Activated CD4-positive, alpha-beta memory T cell treated with anti-CD3 and anti-CD28 coated beads, Interleukin-2, amount 10 ng/mL, durations not matched to agents 7 days and 5 days (primary cell): ENCODE data around the gene KCNMB3. TPM values are rescaled to one million over a fixed set of nuclear protein-coding genes. Genes with fewer than 3 reads are reported as not detected.
"Not testable (repeated sequence)": the region's sequence is repeated elsewhere in the genome, so short reads cannot be mapped to it uniquely, and the experiment has no call there.

Experiments
- CTCF ChIA-PET: fragments of 350-600 bp; sonication (Branson Sonifier 250); formaldehyde crosslinking; loops from one replicate; lab custom pipeline; 2021; ENCODE audit warnings: antibody characterized with exemption, inconsistent platforms; lab: Charles Lee
- POLR2A ChIA-PET: fragments of 350-600 bp; sonication (Branson Sonifier 250); formaldehyde crosslinking; loops from one replicate; lab custom pipeline; 2021; ENCODE audit warnings: antibody characterized with exemption; lab: Charles Lee
- DNase-seq: peaks from one replicate; pipeline ENCODE4 v3.0.0-alpha.2; 2020
- H3K27ac Mint-ChIP-seq: one replicate; pipeline ENCODE4 v1.8.0; 2021; ENCODE audit warnings: mild to moderate bottlenecking, mixed read lengths
- H3K27me3 Mint-ChIP-seq: one replicate; pipeline ENCODE4 v1.8.0; 2021; ENCODE audit warnings: mixed read lengths
- H3K36me3 Mint-ChIP-seq: one replicate; pipeline ENCODE4 v1.8.0; 2021; ENCODE audit warnings: low read depth, mixed read lengths
- H3K4me1 Mint-ChIP-seq: one replicate; pipeline ENCODE4 v1.8.0; 2021; ENCODE audit warnings: mixed read lengths
- H3K4me3 Mint-ChIP-seq: one replicate; pipeline ENCODE4 v1.8.0; 2021; ENCODE audit warnings: mild to moderate bottlenecking, mixed read lengths
- H3K9me3 Mint-ChIP-seq: one replicate; pipeline ENCODE4 v1.8.0; 2021; ENCODE audit warnings: mixed read lengths
- total RNA-seq, 2 experiments: library from RNA; stranded (reverse); gene quantifications; one replicate each; pipeline ENCODE4 v1.2.3, GENCODE V29; 2021

KCNMB3 gene
- total RNA-seq, 2 experiments from 2014 or later: 0.60 to 1.3 TPM

DNA sequence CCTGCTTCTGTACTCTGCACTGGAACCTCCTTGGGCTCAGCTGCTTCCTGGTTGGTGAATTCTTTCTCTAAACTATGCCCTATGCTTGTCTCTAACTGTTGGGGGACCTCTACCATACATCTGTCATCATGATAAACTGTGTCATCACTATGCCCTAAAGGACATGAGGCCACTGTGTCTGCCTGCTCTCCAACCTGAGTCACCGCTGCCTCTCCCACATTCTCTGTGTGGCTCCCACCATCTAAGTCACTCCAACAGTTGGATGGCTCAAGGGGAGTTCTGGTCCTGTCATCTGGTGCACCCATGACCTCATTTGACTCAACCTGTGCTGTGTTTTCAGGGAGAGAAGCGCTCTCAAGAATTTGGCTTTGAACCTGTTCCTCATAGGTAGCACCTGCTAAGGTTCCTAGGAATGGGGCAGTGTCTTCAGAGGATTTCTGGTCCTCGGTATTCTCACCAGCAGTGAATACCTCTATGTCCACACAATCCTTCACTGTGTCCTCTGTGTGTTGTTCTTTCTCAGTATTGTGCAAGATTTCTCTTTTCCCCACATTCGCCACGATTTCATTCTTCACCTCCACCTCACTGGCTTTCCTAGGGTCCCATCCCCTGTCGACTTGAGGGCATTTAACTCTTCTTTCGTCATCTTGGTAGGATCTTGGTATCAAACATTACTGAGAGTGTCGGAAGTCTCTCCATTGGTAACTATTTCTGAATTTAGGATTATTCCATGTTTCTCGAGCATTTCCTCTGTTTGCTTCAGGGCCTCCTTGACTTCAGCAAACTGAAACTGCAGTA, 9.2 kb upstream of the KCNMB3 start:
- DNase-seq, H3K9me3 Mint-ChIP-seq, H3K36me3 Mint-ChIP-seq, CTCF ChIA-PET, H3K27ac Mint-ChIP-seq: not testable (repeated sequence)
- POLR2A ChIA-PET: interaction anchor here (1.0 to 2.4 kb wide), 2 partner anchors 112 to 189 kb away, joined by 3 to 12 read pairs; partner anchors contain the start of genes PIK3CA and ZMAT3
- Mint-ChIP-seq H3K4me1 (peaks cover 24% of the 10 kb centered on the region), H3K4me3 (peak overlapping the region; percentile 49), H3K27me3 (peaks cover 13% of the 10 kb centered on the region)

DNA sequence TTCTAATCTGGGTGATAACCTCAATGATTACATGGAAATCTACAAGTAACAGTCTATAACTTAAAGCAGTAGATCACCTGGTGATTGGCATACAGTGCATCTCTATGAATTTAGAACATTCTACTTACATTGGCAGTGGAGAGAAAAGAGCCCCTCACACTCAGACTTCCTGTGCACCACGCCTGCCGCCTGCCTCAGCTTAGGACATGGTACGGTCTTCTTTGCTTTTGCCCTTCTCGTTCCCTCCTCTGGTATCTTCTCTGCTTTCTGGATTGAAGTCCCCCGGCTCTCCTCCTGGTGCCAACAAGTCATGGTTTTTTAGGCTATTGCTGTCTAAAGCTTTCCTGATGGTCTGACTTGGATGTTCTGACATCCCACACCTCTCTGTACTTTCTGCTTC, 7.9 kb upstream of the KCNMB3 start:
- no peaks in the 10 kb centered on the region for H3K36me3 Mint-ChIP-seq
- no peak overlapping the region for H3K27ac Mint-ChIP-seq
- peaks cover 24% of the 10 kb centered on the region for H3K4me1 Mint-ChIP-seq
- POLR2A ChIA-PET: no interaction called here
- CTCF ChIA-PET: no interaction called here
- H3K4me3 Mint-ChIP-seq: no peak overlapping the region
- no peaks in the 10 kb centered on the region for H3K9me3 Mint-ChIP-seq
- DNase-seq: no peak
- peaks cover 7% of the 10 kb centered on the region for H3K27me3 Mint-ChIP-seq

DNA sequence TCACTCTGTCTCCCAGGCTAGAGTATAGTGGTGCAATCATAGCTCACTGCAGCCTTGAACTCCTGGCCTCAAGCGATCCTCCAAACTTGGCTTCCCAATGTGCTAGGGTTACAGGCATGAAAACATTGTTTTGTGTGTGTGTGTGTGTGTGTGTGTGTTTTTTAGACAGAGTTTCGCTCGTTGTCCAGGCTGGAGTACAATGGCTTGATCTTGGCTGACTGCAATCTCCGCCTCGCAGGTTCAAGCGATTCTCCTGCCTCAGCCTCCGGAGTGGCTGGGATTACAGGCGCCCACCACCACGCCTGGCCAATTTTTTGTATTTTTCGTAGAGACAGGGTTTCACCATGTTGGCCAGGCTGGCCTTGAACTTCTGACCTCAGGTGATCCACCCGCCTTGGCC, 6.8 kb upstream of the KCNMB3 start:
- H3K4me3 Mint-ChIP-seq, CTCF ChIA-PET, H3K27ac Mint-ChIP-seq, POLR2A ChIA-PET, H3K36me3 Mint-ChIP-seq, H3K27me3 Mint-ChIP-seq, H3K9me3 Mint-ChIP-seq, DNase-seq: not testable (repeated sequence)
- peaks cover 24% of the 10 kb centered on the region for H3K4me1 Mint-ChIP-seq

DNA sequence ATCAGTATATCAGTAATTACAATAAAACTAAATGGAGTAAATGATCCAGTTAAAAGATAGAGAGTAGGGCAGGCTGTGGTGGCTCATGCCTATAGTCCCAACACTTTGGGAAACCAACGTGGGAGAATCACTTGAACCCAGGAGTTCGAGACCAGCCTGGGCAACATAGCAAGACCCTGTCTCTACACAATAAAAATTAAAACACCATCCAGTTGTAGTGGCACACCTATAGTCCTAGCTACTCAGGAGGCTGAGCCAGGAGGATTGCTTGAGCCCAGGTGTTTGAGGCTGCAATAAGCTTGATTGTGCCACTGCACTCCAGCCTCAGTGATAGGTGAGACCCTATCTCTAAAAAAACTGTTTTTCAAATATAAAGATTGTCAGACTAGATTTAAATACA, 5.9 kb upstream of the KCNMB3 start:
- peaks cover 21% of the 10 kb centered on the region for H3K4me1 Mint-ChIP-seq
- H3K9me3 Mint-ChIP-seq: no peaks in the 10 kb centered on the region
- peaks cover 7% of the 10 kb centered on the region for H3K27me3 Mint-ChIP-seq
- H3K4me3 Mint-ChIP-seq: no peak overlapping the region
- ChIA-PET POLR2A (no interaction called here), CTCF (no interaction called here)
- no peaks in the 10 kb centered on the region for H3K36me3 Mint-ChIP-seq
- no peak for DNase-seq
- H3K27ac Mint-ChIP-seq: no peak overlapping the region

DNA sequence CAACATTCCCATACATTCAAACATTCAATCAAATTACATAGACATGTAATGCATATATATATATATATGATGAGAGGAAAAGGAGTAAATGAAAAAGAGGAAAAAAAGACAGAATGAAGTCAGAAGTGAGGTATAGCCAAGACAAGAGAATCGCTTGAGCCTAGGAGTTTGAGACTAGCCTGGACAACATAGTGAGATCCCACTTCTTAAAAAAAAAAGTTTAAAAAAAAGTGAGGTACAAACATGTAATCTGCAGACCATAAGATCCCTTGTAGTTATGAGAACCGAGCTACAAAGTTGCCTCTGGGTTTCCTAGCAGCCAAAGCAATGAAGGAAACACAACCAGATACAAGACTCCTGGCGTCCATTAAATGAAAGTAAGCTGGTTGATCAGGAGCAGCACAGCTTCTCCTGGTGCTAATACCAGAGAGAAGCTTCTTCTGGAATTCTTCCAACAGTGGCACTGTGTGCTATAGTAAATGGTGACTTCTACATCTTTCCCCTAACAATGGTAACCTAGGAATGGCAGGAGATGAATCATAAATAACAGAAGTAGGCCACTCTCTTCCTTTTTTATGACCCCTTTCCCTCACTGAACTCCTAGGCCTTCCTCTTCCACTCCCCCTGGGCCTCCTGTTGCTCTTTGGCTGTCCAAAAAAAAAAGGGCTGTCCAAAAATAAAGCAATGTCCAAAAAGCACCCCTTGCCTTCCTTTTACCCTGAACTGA, 3.5 kb downstream of the KCNMB3 start:
- ChIA-PET CTCF (no interaction called here), POLR2A (no interaction called here)
- Mint-ChIP-seq H3K4me3 (no peak overlapping the region), H3K27ac (no peak overlapping the region), H3K36me3 (no peaks in the 10 kb centered on the region), H3K9me3 (no peaks in the 10 kb centered on the region), H3K27me3 (no peaks in the 10 kb centered on the region), H3K4me1 (no peaks in the 10 kb centered on the region)
- DNase-seq: no peak

DNA sequence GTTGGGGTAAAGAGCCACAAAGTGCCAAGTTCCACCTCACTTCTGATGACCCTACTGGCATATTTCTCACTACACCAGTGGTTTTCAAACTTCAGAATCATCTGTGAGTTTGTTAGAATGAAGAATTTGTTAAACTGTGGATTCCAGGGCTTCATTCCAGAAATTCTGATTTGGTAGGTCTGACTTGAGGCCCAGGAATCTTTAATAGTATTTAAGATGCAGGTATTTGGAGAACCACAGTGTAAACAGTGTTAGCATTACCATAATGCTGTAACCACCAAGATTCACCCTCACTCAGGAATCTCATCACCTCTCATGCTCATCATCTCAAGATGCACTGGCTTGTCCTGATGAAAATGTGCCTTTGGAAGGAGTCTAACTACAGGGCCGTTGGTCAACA, 6.0 kb downstream of the KCNMB3 start:
- Mint-ChIP-seq H3K27ac (no peak overlapping the region), H3K9me3 (no peaks in the 10 kb centered on the region), H3K4me1 (no peaks in the 10 kb centered on the region), H3K27me3 (no peaks in the 10 kb centered on the region), H3K4me3 (no peak overlapping the region), H3K36me3 (no peaks in the 10 kb centered on the region)
- CTCF ChIA-PET: no interaction called here
- no peak for DNase-seq
- POLR2A ChIA-PET: no interaction called here

DNA sequence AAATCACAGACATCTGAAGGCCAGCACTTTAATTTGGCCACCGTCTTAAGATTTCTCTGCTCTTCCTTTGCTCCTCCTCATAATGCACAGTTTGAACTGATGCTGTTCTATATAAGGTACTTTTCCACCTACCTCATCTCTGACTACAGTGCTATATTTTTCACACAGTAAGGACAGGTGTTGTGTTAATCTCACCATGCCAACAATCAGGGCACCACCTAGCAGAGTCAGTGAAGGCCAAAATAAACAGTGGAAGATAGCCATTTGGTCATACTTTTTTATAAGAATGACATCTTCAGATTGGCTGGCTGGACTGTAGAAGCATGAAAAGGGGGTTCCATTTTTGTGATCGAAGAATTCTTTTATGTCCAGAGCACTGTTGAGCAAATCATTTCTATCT, 8.1 kb downstream of the KCNMB3 start:
- CTCF ChIA-PET, H3K9me3 Mint-ChIP-seq, H3K4me3 Mint-ChIP-seq, DNase-seq, H3K4me1 Mint-ChIP-seq, H3K36me3 Mint-ChIP-seq, H3K27me3 Mint-ChIP-seq, H3K27ac Mint-ChIP-seq, POLR2A ChIA-PET: not testable (repeated sequence)

DNA sequence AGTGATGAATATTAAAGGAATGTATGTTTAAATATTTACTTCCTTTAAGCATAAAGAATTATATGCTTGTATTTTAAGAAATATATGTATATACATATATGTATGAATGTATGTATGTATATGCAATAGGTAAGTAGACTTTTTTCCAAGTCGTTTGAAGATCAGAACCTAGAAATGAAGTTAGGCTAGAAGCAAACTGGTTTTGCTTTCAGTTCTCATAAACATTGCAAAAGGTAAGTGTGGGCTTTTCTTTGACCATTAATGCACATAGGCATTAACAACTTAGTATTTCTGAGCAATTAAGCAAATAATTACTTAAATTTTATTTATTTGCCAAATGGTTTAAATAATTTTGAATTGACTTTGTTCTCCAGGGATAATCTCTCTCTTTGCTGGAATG, 10.6 kb downstream of the KCNMB3 start:
- H3K36me3 Mint-ChIP-seq, POLR2A ChIA-PET, DNase-seq: not testable (repeated sequence)

DNA sequence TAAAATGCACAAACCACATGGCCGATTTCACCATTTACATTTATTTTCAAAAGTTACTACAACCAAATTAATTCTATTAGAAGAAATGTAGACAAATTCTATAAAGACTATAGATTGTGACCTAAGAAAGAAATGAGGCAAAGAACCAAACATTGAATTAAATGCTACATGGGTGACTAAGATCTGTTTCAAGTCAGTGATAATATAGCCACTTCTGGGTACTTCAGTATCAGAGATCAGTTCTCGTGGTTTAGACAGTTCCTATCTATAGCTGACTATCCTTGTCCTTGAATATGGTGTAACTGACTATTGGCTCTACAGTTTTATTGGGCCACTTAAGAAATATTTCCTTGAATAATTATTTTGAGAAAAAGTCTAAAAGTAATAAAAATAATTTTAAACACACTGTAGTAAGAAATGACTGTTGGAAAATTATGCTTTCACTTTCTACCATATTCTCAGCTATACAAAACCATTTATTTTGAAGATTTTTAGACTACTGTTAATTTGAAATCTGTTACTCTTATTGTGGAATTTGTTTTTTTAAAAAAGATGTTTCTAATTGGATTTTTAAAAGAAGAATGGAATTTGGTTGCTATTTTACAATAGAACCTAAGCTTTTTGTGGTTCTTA, 14.1 kb downstream of the KCNMB3 start:
- no peaks in the 10 kb centered on the region for H3K9me3 Mint-ChIP-seq
- CTCF ChIA-PET: no interaction called here
- DNase-seq: no peak
- H3K36me3 Mint-ChIP-seq: peaks cover 15% of the 10 kb centered on the region
- H3K4me3 Mint-ChIP-seq: no peak overlapping the region
- H3K4me1 Mint-ChIP-seq: peaks cover 4% of the 10 kb centered on the region
- no peak overlapping the region for H3K27ac Mint-ChIP-seq
- no peaks in the 10 kb centered on the region for H3K27me3 Mint-ChIP-seq
- POLR2A ChIA-PET: no interaction called here

More for the DNA sequence above, 10.6 kb downstream of the KCNMB3 start:
- H3K9me3 Mint-ChIP-seq, CTCF ChIA-PET, H3K27me3 Mint-ChIP-seq, H3K4me1 Mint-ChIP-seq, H3K27ac Mint-ChIP-seq, H3K4me3 Mint-ChIP-seq: not testable (repeated sequence)

DNA sequence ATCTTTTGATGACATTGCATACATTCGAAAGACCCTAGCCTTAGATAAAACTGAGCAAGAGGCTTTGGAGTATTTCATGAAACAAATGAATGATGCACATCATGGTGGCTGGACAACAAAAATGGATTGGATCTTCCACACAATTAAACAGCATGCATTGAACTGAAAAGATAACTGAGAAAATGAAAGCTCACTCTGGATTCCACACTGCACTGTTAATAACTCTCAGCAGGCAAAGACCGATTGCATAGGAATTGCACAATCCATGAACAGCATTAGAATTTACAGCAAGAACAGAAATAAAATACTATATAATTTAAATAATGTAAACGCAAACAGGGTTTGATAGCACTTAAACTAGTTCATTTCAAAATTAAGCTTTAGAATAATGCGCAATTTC, 16.7 kb downstream of the KCNMB3 start:
- Mint-ChIP-seq H3K27ac (no peak overlapping the region), H3K36me3 (peaks cover 32% of the 10 kb centered on the region), H3K9me3 (no peaks in the 10 kb centered on the region), H3K27me3 (no peaks in the 10 kb centered on the region), H3K4me1 (peaks cover 4% of the 10 kb centered on the region), H3K4me3 (no peak overlapping the region)
- CTCF ChIA-PET: interaction anchor here (1.1 kb wide), 1 partner anchor 88 kb away, joined by 3 read pairs; no protein-coding TSS in a partner anchor
- no peak for DNase-seq
- POLR2A ChIA-PET: no interaction called here

DNA sequence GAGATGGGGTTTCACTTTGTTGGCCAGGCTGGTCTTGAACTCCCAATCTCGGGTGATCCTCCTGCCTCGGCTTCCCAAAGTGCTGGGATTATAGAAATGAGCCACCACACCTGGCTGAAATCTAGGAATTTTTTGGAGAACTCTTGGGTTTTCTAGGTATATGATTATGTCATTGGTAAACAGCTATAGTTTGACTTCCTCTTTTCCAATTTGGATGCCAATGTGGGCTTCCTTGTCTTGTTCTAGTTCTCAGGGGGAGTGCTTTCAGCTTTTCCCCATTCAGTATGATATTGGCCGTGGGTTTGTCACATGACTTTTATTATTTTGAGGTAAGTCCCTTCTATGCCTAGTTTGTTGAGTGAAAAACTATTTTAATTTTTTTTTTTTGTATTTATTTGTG, 17.9 kb downstream of the KCNMB3 start:
- no peak for DNase-seq
- H3K27ac Mint-ChIP-seq: no peak overlapping the region
- CTCF ChIA-PET: no interaction called here
- peaks cover 4% of the 10 kb centered on the region for H3K4me1 Mint-ChIP-seq
- H3K4me3 Mint-ChIP-seq: no peak overlapping the region
- POLR2A ChIA-PET: interaction anchor here (0.7 kb wide), 1 partner anchor 8 kb away, joined by 3 read pairs; no protein-coding TSS in a partner anchor
- H3K36me3 Mint-ChIP-seq: peaks cover 35% of the 10 kb centered on the region
- H3K27me3 Mint-ChIP-seq: no peaks in the 10 kb centered on the region
- no peaks in the 10 kb centered on the region for H3K9me3 Mint-ChIP-seq

DNA sequence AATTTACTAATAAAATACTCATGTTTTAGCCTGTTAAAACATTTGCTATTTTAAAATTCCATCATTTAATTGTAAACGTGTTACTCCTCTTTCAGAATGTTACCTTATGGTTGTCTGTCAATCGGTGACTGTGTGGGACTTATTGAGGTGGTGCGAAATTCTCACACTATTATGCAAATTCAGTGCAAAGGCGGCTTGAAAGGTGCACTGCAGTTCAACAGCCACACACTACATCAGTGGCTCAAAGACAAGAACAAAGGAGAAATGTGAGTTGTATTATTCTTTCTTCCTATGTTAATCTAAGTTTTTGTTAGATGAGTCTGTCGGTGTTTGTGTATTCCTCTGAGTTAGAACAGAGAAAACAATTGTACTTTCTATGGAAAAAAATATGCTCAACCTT, 21.7 kb downstream of the KCNMB3 start:
- Mint-ChIP-seq H3K36me3 (peaks cover 48% of the 10 kb centered on the region), H3K27ac (no peak overlapping the region), H3K27me3 (no peaks in the 10 kb centered on the region), H3K9me3 (no peaks in the 10 kb centered on the region), H3K4me1 (no peaks in the 10 kb centered on the region), H3K4me3 (no peak overlapping the region)
- POLR2A ChIA-PET: no interaction called here
- DNase-seq: no peak
- CTCF ChIA-PET: no interaction called here

DNA sequence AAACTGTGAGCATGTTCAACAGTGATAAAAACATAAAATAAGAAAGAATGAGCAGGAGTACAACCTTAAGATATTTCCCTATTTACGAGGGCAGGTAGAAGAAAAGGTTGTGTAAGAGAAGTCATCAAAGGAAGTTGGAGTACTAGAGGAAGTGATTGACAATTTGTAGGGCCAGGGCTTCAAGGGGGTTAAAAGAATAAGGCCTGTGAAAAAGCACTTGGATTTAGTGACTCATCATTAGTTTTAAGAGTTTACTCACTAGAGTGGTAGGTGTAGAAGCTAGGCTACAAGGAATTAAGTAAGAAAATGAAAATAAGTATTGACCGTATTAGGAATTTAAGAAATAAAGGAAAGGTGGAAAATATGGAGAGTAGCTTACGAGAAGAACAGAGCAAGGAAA, 23.6 kb downstream of the KCNMB3 start:
- Mint-ChIP-seq H3K27ac (no peak overlapping the region), H3K4me1 (no peaks in the 10 kb centered on the region), H3K36me3 (peaks cover 42% of the 10 kb centered on the region), H3K4me3 (no peak overlapping the region), H3K27me3 (no peaks in the 10 kb centered on the region), H3K9me3 (no peaks in the 10 kb centered on the region)
- no peak for DNase-seq
- POLR2A ChIA-PET: interaction anchor here (0.6 kb wide), 1 partner anchor 21 kb away, joined by 3 read pairs; no protein-coding TSS in a partner anchor
- CTCF ChIA-PET: no interaction called here
